NOMO-1 (cell line): Measurements from ENCODE around the gene FBXW12.

Experiments used
- DNase-seq, 2 experiments: peaks; one replicate each; lab custom pipeline; 2025; ENCODE audit not compliant: unreplicated experiment in 2 of 2; lab: John Stamatoyannopoulos, UW

The FBXW12 gene

DNA sequence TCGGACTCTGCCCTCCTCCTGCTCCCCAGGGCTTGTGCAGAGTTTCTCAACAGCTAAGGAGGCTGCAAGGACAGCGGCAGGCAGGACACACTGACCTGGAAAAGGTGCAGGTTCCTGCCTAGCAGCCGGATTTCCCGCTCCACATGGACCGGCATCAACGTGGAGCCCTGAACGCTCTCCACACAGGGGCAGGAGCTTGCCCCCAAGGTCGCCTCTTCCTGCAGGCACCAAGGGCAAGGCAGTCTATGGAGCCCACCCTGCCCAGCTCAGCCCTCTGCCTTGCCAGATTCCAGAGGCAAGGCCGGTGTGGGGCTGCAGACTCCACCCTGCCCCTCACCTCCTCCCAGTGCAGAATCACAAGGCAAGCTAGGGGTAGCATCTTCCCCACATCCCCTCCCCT lies 47.1 kb downstream of the FBXW12 start:
- no peak for DNase-seq

DNA sequence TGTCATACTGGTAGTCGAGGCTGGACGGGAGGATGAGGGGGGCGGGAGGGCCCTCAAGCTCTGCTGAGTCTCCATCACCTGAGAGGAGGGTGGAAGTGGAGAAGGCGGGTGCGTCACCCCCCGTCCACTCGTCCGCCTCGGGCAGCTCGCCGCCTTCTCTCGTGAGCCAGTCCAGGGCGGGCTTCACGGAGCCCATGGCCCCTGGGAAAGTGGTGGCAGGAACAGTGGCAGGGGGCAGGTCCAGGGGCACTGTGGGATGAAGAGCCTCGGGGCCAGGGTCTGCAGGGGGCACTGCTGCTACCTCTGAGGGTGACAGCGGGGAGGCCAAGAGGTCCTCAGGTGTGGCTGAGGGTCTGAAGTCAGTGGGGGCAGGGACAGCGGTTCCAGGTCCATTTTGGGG lies 47.6 kb downstream of the FBXW12 start:
- DNase-seq = no peak

DNA sequence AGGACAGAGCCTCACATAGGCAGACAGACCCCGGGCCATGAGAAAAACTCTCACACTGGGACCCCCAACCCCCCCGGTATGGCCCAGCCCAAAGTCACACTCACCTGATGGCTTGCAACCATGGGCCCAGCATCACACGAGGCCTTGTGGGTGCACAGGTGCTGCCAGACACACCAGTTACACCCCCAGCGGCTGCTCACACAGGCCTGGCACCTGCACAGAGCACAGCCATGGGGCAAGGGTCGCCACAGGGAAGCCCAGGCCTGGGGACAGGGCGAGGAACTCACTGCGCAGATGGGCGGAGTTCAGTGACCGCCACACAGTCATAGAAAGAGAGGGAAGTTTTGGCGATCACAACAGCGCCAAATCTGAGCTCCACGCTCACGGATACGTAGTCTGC lies 48.5 kb downstream of the FBXW12 start:
- no peak for DNase-seq

DNA sequence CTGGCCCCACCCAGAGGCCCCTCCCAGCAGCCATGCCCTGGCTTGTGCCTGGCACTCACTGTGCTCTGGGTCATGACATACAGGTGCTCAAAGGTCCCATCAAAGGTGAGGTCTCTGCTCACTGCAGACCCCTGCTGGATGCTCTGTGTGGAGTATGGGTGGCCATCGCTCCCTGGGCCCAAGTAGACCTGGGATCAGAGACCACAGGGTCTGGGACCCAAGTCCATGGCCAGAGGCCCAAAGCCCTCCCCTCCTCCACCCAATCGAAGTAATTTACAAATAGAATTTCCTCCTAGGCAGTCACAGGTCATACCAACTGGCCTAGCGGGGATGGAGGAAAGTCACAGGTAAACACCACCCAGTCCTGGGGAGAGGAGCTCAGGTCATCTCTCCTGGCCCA lies 50.3 kb downstream of the FBXW12 start:
- no peak for DNase-seq

DNA sequence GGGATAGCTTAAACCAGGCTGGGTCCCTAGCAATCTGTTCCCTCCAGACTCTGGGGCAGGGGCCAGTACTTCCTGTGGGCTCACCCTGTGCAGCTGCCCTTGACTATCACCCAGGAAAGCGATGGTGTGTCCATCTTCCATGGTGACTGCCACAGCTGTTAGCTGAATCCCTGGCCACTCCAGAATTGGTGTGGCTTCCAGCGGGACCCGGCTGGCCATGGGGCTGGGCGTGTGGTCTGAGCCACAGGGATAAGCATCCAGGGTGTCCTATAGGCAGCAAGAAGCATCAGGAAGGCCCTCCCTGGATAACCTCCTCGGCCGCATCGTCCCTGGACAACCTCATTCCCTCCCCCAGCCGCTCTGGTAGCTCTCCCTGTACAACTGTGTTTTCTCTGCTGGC lies 50.7 kb downstream of the FBXW12 start:
- DNase-seq = no peak

DNA sequence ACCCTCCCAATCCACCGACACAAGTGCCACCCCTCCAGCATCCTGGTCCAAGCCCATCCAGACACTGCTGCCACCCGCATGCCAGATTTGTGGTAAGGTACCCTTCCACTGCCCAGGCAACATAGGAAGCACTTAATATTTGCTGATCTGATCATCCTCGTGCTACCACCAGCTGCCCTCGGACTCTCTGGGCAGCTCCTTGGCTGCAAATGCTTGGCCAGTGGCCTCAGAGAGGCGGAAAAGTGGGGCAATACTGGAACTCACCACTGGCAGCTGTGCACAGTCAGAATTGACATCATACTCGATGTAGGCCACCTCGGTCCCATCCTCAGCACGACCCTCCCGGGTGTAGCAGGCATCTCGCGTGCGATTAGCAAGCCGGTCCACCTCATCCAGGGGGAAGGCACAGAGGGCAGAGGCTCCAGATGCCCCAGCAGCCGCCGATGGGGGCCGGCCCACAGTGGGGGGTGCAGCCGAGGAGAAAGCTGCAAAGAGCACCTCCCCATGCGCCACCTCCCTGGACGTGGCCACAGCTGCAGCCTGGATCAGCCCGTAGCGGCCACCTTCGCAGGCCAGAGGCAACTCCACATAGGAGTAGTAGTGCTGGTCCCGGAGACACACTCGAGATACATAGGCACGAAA lies 51.3 kb downstream of the FBXW12 start:
- DNase-seq = no peak

DNA sequence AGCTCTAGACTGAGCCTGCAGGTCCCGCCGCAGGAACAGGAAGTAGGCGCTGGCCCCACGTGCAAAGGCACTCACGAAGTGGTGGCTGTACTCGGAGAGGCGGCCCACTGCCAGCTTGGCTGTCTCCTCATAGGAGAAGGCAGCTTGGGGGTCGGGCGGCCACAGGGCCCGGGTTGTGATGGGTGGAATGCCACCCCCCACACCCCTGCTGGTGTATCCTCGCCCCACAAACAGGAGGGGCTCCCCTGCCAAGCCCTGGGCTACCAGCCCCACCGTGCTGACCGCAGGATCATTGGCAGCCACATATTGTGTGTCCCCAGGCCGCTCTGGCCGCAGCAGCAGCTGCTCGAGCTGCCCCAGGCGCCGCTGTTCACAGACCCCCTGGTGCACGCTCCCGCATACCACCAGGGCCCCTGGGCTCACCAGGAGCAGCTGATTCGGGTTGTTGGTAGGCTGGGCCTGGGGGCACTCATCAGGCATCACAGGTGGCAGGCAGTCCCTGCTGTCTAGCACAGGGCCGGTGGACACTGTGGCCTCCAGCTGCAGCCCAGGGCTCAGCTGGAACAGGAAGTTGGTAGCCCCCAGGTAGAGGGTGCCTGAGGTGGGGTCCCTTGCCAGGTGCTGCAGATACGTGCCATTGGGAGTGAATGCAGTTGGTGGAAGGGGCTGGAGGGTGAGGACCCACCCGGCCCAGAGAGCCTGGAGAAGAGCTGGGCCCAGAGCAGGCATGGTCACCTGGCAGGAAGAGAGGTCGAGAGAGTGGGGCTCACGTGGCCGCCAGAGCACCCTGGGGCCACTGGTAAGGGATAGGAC lies 52.1 kb downstream of the FBXW12 start:
- no peak for DNase-seq

DNA sequence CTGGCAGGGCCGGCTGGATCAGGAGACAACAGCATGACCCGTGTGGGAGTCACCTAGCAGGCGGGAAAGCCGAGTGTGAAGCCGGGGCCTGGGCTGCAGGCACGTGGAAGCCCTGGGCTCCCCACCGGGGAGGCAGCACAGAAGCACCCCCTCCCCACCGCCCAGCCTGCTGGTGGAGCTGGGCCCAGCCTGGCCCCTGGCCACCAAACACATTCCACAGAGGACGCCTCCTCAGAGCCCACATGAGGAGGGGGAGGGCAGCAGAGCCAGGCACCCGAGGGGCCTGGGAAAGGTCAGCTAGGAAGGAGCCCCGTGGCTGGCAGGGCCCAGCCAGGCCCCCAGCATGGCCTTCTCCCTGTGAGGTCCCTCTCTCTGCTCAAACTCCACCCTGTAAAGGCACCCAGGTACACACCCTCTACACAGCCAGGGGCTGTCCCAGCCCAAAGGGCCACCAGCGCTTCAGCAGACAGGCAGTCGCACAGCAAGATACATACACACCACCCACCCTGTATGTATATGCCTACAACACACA lies 53.3 kb downstream of the FBXW12 start:
- DNase-seq = no peak

DNA sequence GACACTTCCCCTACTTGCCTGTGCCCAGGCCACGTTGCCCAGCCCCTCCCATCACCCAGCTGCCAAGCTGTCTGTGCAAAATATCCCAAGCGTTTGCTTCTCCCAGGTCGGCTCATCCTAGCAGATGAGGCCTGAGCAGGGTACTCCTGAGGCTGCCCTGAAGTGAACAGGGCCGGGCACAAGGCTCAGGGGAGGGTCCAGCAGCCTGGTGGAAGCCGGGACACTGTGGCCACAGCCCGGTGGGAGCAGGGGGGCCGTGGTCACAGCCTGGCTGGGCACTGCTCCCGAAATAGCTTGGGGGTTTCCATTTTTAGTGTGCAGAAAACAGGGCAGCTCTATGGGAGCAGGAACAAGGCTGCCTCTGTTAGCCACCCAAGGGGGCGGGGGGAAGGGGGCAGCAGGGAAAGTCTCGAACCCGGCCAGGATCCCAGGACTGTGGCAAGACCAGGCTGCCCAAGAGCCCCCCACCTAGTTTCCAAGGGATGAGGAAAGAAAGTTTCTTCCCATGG lies 54.4 kb downstream of the FBXW12 start:
- no peak for DNase-seq

DNA sequence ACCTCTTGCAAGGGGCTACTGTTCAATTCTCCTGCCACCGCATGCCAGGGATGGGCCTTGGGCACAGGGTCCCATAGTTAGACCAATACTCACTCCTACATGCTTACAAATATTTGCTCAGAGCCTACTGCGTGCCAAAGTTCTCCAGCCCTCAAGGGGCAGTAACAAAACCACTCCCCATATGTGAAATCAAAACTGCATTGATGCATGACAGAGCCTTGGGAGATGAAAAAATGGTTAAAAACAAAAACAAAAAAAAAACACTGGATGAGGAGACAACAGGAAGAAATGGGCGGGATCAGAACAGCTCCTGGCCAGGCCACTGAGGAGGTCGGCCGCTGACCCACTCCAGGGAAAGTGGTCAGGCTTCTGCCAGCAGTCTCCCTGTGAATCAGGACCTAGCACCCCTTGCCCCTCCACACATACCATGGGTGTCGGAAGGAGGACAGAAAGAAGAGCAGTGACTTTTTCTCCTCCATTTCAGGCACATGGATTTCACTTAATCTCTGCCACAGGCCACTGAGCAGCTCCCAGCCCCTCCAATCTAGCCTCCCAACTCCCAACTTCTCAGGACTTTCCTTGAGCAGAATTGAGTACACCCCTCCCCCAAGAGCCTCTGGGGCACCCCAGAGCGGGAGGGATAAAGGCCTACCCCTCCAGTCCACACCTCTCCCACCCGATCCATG lies 55.1 kb downstream of the FBXW12 start:
- no peak for DNase-seq

DNA sequence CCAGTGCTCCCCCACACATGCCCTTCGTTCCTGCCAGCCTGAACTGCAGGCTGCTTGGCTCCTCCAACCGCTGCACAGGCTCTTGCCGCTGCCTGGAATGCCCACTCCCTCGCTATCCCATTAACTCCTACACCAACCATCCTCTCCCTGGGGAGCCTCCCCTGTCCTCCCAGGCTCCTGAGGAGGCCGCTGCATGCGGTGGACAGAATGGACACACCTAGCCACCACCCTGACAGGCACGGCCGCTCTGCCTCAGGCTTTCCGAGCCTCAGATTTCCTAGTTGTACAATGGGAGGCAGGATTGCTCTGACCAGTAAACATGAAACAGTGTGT lies 55.6 kb downstream of the FBXW12 start:
- no peak for DNase-seq

DNA sequence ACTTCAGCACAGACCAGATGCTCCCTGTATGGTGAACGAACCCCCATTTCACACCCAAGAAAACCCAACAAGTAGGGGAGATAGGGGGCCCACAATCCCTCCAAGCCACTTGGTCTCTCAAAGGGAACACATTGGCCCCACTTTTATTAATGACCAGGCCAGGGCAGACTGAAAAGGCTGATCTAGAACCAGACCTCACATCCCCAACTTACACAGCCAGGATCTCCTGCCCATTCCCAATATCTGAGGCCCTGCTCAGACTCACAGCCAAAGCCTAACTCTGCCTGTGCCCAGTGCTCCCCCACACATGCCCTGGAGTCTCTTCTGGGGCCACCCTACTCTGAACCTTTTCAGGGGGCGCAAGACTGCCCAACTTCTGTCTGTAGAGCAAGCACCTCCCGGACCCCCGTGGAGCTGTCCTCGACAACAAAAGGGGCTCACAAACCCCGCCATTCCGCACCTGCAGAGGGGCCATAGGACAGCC lies 56.1 kb downstream of the FBXW12 start:
- DNase-seq = no peak

DNA sequence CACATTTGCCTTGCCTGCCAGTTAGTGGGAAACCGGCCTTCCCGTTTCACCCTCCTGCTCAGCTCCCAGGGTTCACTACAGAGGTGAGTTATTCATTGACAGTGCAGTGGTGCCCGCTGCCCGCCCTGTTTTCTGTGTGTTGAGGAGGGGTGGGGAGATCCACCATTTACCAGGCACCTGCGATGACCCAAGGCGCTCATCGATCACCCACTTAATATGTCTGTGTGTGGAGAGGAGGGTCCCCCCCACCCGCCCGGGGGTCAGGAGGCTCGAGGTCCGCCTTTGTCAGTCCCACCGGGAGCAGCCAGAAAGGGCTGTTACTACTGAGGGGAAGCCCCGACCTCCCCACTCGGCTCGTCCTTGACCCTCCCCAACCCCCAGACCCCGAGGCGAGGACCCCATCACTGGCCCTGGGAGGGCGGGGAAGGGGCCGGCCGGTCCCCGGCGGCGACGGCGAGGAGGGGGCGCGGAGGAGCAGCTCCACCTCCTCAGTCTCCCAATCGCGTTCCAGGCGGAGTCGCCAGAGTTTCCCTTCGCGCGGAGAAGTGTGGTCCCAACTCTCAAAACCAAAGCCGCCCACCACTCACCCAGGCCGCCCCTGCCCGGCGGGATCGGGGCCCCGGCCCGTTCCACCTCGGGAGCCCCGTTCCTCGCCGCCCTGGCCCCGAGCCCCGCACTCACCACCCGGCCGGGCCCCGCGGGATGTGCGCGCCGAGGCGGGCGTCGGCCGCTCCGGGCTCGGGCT lies 56.7 kb downstream of the FBXW12 start:
- no peak for DNase-seq

DNA sequence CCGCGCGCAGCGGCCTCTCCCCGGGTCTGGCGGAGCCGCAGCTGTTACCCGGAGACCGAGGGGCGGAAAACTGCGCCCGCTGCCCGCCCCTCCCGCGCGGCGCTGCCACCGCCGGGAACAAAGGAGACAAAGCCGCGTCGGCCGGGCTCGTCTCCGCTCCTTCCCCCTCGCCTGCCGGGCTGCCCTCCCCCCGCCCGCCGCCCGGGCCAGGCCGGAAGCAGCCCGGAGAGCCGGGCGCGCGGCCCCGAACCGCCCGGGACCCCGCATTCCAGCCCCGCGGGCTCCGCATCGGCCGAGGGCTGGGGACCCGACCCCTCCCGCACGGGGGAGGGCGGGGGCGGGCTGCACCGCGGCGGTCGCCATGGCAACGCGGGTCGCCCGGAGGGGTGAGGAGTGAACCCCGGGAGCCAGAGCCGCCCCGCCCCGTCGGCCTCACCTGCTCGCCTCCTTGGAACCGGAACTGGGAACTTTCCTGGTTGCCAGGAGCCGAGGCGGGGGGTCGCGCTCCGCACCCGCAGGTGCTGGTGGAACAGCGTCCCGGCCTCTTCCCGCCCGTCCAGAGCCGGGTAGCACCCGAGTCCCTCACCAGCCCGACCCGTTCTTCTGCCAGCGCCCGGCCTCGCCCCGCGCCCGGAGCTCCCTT lies 57.4 kb downstream of the FBXW12 start:
- no peak for DNase-seq

DNA sequence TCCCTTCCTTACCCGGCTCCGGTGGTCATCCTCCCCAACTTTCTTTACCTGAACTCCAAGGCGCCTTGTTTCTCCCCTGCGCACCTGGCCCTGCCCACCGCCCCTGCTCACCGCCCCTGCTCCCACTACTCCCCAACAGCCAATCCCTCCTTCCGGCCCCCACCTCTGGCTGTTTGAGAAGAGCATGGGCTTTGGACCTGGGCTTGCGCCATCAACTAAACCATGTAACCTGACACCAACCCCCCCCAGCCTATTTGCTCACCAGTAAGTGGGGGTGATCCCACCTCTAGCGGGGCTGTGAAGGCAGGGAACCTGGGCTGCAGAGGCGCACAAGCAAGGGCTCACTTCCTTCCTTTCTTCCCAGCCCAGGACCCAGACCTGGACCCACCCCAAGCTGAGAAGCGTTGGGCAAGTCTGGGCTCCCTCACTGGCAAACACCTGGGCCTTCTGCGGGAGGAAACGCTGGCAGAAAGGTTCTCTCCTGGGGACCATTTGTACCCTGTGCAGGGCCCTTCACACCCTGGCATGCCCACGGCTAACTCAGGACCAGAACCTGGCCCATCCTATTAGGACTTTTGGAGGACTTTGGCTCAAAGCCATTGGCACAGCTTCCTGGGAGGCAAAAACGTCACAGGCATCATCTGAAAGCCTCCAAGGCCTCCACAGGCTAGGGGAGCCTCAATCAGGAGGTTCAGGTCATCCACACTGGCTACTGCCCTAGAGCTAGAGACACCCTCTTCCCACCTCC lies 58.1 kb downstream of the FBXW12 start, which contains the start of gene PLXNB1:
Gene PLXNB1 (minus strand): TSS at position 127 of the 748 bp plus-strand sequence. CDS start 5,475 bp downstream, outside the sequence.
- no peak for DNase-seq

DNA sequence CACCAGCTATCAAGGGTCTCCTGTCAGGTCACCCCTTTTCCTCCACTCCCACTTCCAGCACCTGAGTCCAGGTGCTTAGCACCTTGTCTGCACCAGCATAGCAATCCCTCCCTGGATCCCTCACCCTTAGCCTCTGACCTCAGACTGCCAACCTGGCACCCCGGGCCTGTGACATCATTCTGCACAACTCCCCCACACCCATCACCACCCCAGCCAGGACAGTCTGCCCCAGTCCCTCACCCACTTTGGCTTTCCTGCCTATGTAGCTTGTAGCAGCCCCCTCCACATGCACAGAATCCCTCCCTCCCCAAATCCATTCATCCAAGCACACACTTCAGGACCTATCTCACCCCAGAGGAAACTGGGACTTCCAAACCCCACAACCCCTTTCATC lies 58.7 kb downstream of the FBXW12 start:
- no peak for DNase-seq

DNA sequence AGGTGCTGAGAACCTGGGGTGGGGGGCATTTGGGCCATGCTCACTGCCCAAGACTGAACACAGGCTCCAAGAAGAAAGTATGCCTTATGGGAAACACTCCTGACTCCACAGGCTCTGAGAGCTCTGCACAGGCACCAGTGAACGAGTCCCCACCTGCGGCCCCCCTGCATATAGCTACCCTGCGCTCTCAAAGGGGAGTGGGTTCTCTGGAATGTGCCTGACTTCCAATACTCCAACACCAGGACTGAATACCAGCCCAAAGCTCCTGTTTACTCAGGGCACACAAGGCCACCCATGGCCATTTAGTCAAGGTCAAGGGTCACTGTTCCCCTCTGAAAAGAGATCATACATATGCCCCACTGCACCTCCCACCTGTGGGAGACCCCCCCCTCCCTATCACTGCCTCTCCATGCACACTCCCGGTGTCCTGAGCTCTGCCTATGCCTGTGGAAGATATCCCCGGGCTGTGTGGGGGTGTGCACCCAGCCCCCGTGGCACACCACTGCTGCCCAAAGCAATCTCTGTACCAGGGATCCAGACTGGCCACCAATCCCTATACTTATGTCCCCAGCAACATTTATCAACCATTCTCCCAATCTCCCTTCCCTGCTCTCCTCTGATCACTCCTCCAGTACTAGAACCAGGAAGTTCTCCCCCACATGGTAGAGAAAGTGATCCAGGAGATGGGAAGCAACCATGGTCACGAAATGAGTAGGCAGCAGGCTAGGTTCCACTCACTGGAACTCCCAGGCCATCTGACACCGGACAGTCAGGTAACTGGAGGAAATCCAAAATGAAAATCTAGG lies 59.4 kb downstream of the FBXW12 start:
- no peak for DNase-seq
